Neural progenitor cell (in vitro differentiated cells): ENCODE measurements around the gene NEDD4.

Experiments used
- CTCF ChIP-seq: fragments of 200-600 bp; sonication (generic); IDR thresholded peaks from 2 replicates; pipeline ENCODE4 v1.5.1; 2017; ENCODE audit warnings: antibody characterized with exemption, mild to moderate bottlenecking
- EZH2phosphoT487 ChIP-seq: fragments of 200-600 bp; sonication (generic); IDR thresholded peaks from 2 replicates; pipeline ENCODE4 v1.6.1; 2017; ENCODE audit warnings: antibody characterized with exemption

- TF ChIP-seq EZH2phosphoT487 = no peak
- no peak for TF ChIP-seq CTCF
Observed at GRCh38 chr15:55989383-55989782, 4.0 kb downstream of the NEDD4 start.
